ENCODE results near the gene GPX6. TPM values are rescaled to one million over a fixed set of nuclear protein-coding genes. Genes with fewer than 3 reads are reported as not detected.

Gene GPX6
- total RNA-seq, 4 donors from 2014 or later, result not detected

- intact Hi-C loops (cut with DNase I; ENCODE audit: low total_unique reads), result no loop called here
- TF ChIP-seq POLR2A (IDR thresholded peaks at IDR 0.05) (no peak), CTCF (IDR thresholded peaks at IDR 0.05) (no peak)
- WGBS, 2 donors, result 2 to 3% methylated on average over 30 of the region's 30 CpGs
- no peak overlapping the region for H3K4me3 ChIP-seq (ENCODE audit: low read depth, poor library complexity, severe bottlenecking)
- DNase-seq (ENCODE audit: low spot score in 2 of 2), result no peak
Measured at GRCh38 chr6:28542440-28543296, 27.1 kb upstream of the GPX6 start.

DNA sequence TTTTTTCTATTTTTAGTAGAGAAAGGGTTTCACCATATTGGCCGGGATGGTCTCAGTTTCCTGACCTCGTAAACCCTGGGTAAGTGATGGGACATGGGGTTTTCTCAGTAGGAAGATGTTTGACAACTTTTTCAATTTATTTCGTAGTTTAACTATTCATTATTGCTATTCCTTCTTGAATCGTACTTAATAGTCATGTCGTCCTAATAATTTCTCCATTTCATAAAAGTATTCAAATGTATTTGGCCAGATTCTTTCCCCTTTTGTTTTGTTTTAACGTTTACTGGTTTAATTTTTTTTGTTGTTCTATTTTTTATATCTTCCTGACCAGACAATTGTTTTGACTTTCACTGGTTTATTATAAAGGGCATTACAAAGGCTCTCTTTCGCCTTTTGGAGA is 26.4 kb upstream of the GPX6 start:
- H3K4me3 ChIP-seq (ENCODE audit: low read depth, poor library complexity, severe bottlenecking), result no peak overlapping the region

GRCh38 chr6:28537509-28538140 is 22.0 kb upstream of the GPX6 start:
- H3K4me3 ChIP-seq (ENCODE audit: low read depth, poor library complexity, severe bottlenecking), result no peak overlapping the region
- TF ChIP-seq POLR2A (IDR thresholded peaks at IDR 0.05) (no peak), CTCF (IDR thresholded peaks at IDR 0.05) (no peak)
- intact Hi-C loops (cut with DNase I; ENCODE audit: low total_unique reads), result no loop called here
- 35 to 41% methylated on average over 22 of the region's 22 CpGs for WGBS, 2 donors
- no peak for DNase-seq (ENCODE audit: low spot score in 2 of 2)

More for the DNA sequence above, 26.4 kb upstream of the GPX6 start:
- no peak for DNase-seq (ENCODE audit: low spot score in 2 of 2)
- no peak for TF ChIP-seq POLR2A (IDR thresholded peaks at IDR 0.05)
- no peak for TF ChIP-seq CTCF (IDR thresholded peaks at IDR 0.05)
- WGBS, 2 donors, result 55% methylated on average over 7 of the region's 7 CpGs
- intact Hi-C loops (cut with DNase I; ENCODE audit: low total_unique reads), result no loop called here

GRCh38 chr6:28537065-28537464 is 21.5 kb upstream of the GPX6 start:
- no peak for DNase-seq (ENCODE audit: low spot score in 2 of 2)
- WGBS, 2 donors, result 8 to 12% methylated on average over 18 of the region's 18 CpGs
- TF ChIP-seq CTCF (IDR thresholded peaks at IDR 0.05), result no peak
- TF ChIP-seq POLR2A (IDR thresholded peaks at IDR 0.05), result no peak
- intact Hi-C loops (cut with DNase I; ENCODE audit: low total_unique reads), result no loop called here
- H3K4me3 ChIP-seq (ENCODE audit: low read depth, poor library complexity, severe bottlenecking), result no peak overlapping the region

DNA sequence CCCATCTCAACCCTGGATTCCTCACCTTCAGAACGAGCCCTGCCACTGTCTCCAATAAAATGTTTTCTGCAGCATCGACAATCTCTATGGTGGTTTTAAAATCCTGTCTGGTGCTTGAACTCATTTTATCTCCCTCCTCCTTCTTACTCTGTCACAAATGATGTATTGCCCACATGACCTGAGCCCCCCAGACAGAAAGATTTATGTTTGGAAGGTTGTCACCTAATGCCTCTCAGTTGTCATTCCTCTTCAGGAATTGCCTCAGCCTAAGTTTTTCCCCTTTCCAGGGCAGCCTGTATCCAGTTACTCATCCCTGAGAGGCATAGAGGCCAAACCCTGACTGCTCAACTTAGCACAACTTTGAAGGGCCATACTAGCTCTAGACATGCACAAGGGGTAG is 19.3 kb upstream of the GPX6 start:
- intact Hi-C loops (cut with DNase I; ENCODE audit: low total_unique reads), result no loop called here
- 36 to 42% methylated on average over 2 of the region's 2 CpGs for WGBS, 2 donors
- no peak for TF ChIP-seq POLR2A (IDR thresholded peaks at IDR 0.05)
- TF ChIP-seq CTCF (IDR thresholded peaks at IDR 0.05), result no peak
- H3K4me3 ChIP-seq (ENCODE audit: low read depth, poor library complexity, severe bottlenecking), result no peak overlapping the region
- DNase-seq (ENCODE audit: low spot score in 2 of 2), result no peak
